PC-9 (cell line): ENCODE measurements around the gene PARP12.

Experiments used
- CTCF ChIP-seq: fragments of 200-600 bp; sonication (generic); conservative IDR thresholded peaks from 2 replicates; pipeline ENCODE4 v1.6.1; 2017; ENCODE audit warnings: mixed run types, antibody characterized with exemption, mild to moderate bottlenecking, moderate library complexity
- EZH2 ChIP-seq: fragments of 200-600 bp; sonication (generic); IDR thresholded peaks from 2 replicates; pipeline ENCODE4 v1.8.0; 2017; ENCODE audit warnings: antibody characterized with exemption, low read depth

- TF ChIP-seq CTCF (no peak), EZH2 (no peak)
Observed at GRCh38 chr7:139991911-139992310, 70.8 kb downstream of the PARP12 start.
